NCI-H226 (cell line): Measurements from ENCODE around the gene OTUB1.
A peak's percentile ranks its signal among the peaks of the same experiment; 100 is the strongest.

ENCODE experiments used
- DNase-seq: peaks from one replicate; pipeline ENCODE4 v3.0.0-alpha.2; 2015

Gene OTUB1

GRCh38 chr11:64007629-64008282 lies 21.5 kb downstream of the OTUB1 start:
- DNase-seq: peak; percentile 89

- no peak for DNase-seq
Observed at GRCh38 chr11:64008283-64008913, 22.2 kb downstream of the OTUB1 start.

GRCh38 chr11:64008914-64009633 lies 22.8 kb downstream of the OTUB1 start:
- DNase-seq: no peak

- DNase-seq: no peak
Observed at GRCh38 chr11:64009710-64010109, 23.5 kb downstream of the OTUB1 start.

GRCh38 chr11:64010783-64011182 lies 24.5 kb downstream of the OTUB1 start:
- DNase-seq: no peak

GRCh38 chr11:64011371-64011770 lies 25.1 kb downstream of the OTUB1 start:
- no peak for DNase-seq

- DNase-seq: no peak
Observed at GRCh38 chr11:64013141-64013896, 27.1 kb downstream of the OTUB1 start.

- DNase-seq: no peak
Observed at GRCh38 chr11:64014356-64014755, 28.1 kb downstream of the OTUB1 start.

- no peak for DNase-seq
Observed at GRCh38 chr11:64015510-64015909, 29.3 kb downstream of the OTUB1 start.

GRCh38 chr11:64015935-64016845 lies 30.0 kb downstream of the OTUB1 start:
- no peak for DNase-seq

GRCh38 chr11:64017945-64018224 lies 31.6 kb downstream of the OTUB1 start:
- no peak for DNase-seq

- DNase-seq: no peak
Observed at GRCh38 chr11:64018310-64018709, 32.1 kb downstream of the OTUB1 start.

- DNase-seq: no peak
Observed at GRCh38 chr11:64019106-64020037, 33.1 kb downstream of the OTUB1 start.

GRCh38 chr11:64020976-64021756 lies 34.9 kb downstream of the OTUB1 start:
- no peak for DNase-seq

- DNase-seq: no peak
Observed at GRCh38 chr11:64021757-64022093, 35.5 kb downstream of the OTUB1 start.

GRCh38 chr11:64022125-64022784 lies 36.0 kb downstream of the OTUB1 start:
- DNase-seq: no peak

- DNase-seq: no peak
Observed at GRCh38 chr11:64023712-64024710, 37.8 kb downstream of the OTUB1 start.

- no peak for DNase-seq
Observed at GRCh38 chr11:64025205-64025604, 39.0 kb downstream of the OTUB1 start.
